H1 (cell line): ENCODE measurements around the gene OR6C3. TPM values are rescaled to one million over a fixed set of nuclear protein-coding genes. Genes with fewer than 3 reads are reported as not detected.

Experiments
- CTCF ChIA-PET: fragments of 300-600 bp; sonication (Branson Sonifier 250); formaldehyde crosslinking; loops from one replicate; lab custom pipeline; 2021; ENCODE audit not compliant: partially characterized antibody; lab: Charles Lee
- POLR2A ChIA-PET: fragments of 300-600 bp; sonication (Branson Sonifier 250); formaldehyde crosslinking; loops from one replicate; lab custom pipeline; 2021; ENCODE audit warnings: inconsistent platforms; ENCODE audit not compliant: partially characterized antibody; lab: Charles Lee
- DNase-seq, 2 experiments: peaks; one replicate each; pipeline versions ENCODE4 v3.0.0 to v3.0.0-alpha.2; 2010 to 2022; ENCODE audit warnings: low spot score in 2 of 2, low read depth in 1 of 2, mixed read lengths in 1 of 2
- FAIRE-seq: peaks from 2 replicates; lab custom pipeline; 2011; peaks lifted over from hg19 to GRCh38; lab: Jason Lieb, UNC
- H2AFZ ChIP-seq: 2 replicates; pipeline ENCODE4 v1.8.1; 2012; ENCODE audit warnings: low read length, inconsistent platforms
- H2AK5ac ChIP-seq: 2 replicates; pipeline ENCODE4 v1.6.1; 2013; ENCODE audit warnings: low read depth, low read length
- H2BK120ac ChIP-seq: replicated peaks from 2 replicates; pipeline ENCODE3; 2013; ENCODE audit warnings: low read depth, low read length, inconsistent platforms
- H2BK12ac ChIP-seq: 2 replicates; pipeline ENCODE4 v1.6.1; 2013; ENCODE audit warnings: low read depth, low read length
- H2BK15ac ChIP-seq: 2 replicates; pipeline ENCODE4 v1.6.1; 2013; ENCODE audit warnings: low read length
- H2BK20ac ChIP-seq: 2 replicates; pipeline ENCODE4 v1.6.1; 2013; ENCODE audit warnings: low read length
- H2BK5ac ChIP-seq: 2 replicates; pipeline ENCODE4 v1.6.1; 2013; ENCODE audit warnings: low read depth, low read length
- H3K14ac ChIP-seq: 2 replicates; pipeline ENCODE4 v1.6.1; 2013; ENCODE audit warnings: inconsistent platforms; ENCODE audit not compliant: insufficient read length
- H3K18ac ChIP-seq: 2 replicates; pipeline ENCODE4 v1.6.1; 2013; ENCODE audit warnings: low read length; ENCODE audit errors: extremely low read depth
- H3K23ac ChIP-seq: 2 replicates; pipeline ENCODE4 v1.6.1; 2013; ENCODE audit warnings: inconsistent platforms; ENCODE audit not compliant: insufficient read length
- H3K23me2 ChIP-seq: 2 replicates; pipeline ENCODE4 v1.6.1; 2013; ENCODE audit warnings: low read depth, low read length
- H3K27ac ChIP-seq: 2 replicates; pipeline ENCODE4 v1.6.1; 2011; ENCODE audit warnings: low read depth, low read length, inconsistent platforms
- H3K27me3 ChIP-seq, 4 experiments: replicated peaks in 1 of 4; 1 replicate in 1 of 4; 2 replicates in 3 of 4; pipeline versions ENCODE4 v1.6.1 to v1.8.1; 2011 to 2013; ENCODE audit warnings: low read length in 3 of 4, mild to moderate bottlenecking in 3 of 4, inconsistent platforms in 2 of 4, mixed read lengths in 2 of 4, moderate library complexity in 1 of 4; ENCODE audit not compliant: control insufficient read depth in 3 of 4, insufficient read depth in 3 of 4; ENCODE audit errors: extremely low read depth in 1 of 4
- H3K36me3 ChIP-seq, 4 experiments: 2 replicates each; pipeline versions ENCODE4 v1.6.1 to v1.8.1; 2011 to 2013; ENCODE audit warnings: mild to moderate bottlenecking in 4 of 4, low read length in 3 of 4, moderate library complexity in 2 of 4, control low read depth in 1 of 4, inconsistent platforms in 1 of 4; ENCODE audit not compliant: insufficient read depth in 4 of 4, control insufficient read depth in 2 of 4
- H3K4ac ChIP-seq: replicated peaks from 2 replicates; pipeline ENCODE3; 2013; ENCODE audit warnings: low read length, low read depth, mixed read lengths, inconsistent platforms; ENCODE audit not compliant: insufficient read length
- H3K4me1 ChIP-seq, 4 experiments: replicated peaks in 1 of 4; 1 replicate in 1 of 4; 2 replicates in 3 of 4; pipeline versions ENCODE4 v1.6.1 to v1.8.1; 2011 to 2013; ENCODE audit warnings: low read length in 3 of 4, inconsistent platforms in 2 of 4, mixed read lengths in 1 of 4; ENCODE audit not compliant: insufficient read depth in 4 of 4, control insufficient read depth in 3 of 4
- H3K4me2 ChIP-seq, 2 experiments: 2 replicates each; pipeline versions ENCODE4 v1.6.1 to v1.8.1; 2011 to 2013; ENCODE audit warnings: low read depth in 2 of 2, low read length in 2 of 2, control low read depth in 1 of 2, inconsistent platforms in 1 of 2, mild to moderate bottlenecking in 1 of 2; ENCODE audit not compliant: insufficient read depth in 1 of 2
- H3K4me3 ChIP-seq, 4 experiments: fragments of 200-600, 300-600 bp in 1 of 4; sonication (generic), shearing (Covaris generic), sonication (Bioruptor Twin) in 1 of 4; 2 replicates each; pipeline versions ENCODE4 v1.5.1 to v1.8.1; 2011 to 2016; ENCODE audit warnings: low read length in 4 of 4, low read depth in 3 of 4, control low read depth in 2 of 4, inconsistent platforms in 2 of 4, mild to moderate bottlenecking in 2 of 4, mixed read lengths in 1 of 4, moderate library complexity in 1 of 4; ENCODE audit not compliant: insufficient read depth in 2 of 4; ENCODE audit errors: extremely low read depth in 1 of 4
- H3K56ac ChIP-seq: replicated peaks from 2 replicates; pipeline ENCODE3; 2013; ENCODE audit warnings: low read depth, mild to moderate bottlenecking, mixed read lengths, low read length, inconsistent platforms; ENCODE audit not compliant: insufficient read length
- H3K79me1 ChIP-seq: 2 replicates; pipeline ENCODE4 v1.6.1; 2013; ENCODE audit warnings: low read depth, low read length, control low read depth
- H3K79me2 ChIP-seq, 2 experiments: 2 replicates each; pipeline versions ENCODE4 v1.6.1 to v1.8.1; 2012 to 2013; ENCODE audit warnings: low read length in 2 of 2, mild to moderate bottlenecking in 2 of 2, inconsistent platforms in 1 of 2; ENCODE audit not compliant: insufficient read depth in 2 of 2, control insufficient read depth in 1 of 2
- H3K9ac ChIP-seq, 4 experiments: replicated peaks in 1 of 4; 1 replicate in 1 of 4; 2 replicates in 3 of 4; pipeline versions ENCODE4 v1.6.1 to v1.8.1; 2011 to 2013; ENCODE audit warnings: low read depth in 3 of 4, low read length in 3 of 4, control low read depth in 2 of 4, mild to moderate bottlenecking in 2 of 4, moderate library complexity in 2 of 4, inconsistent platforms in 1 of 4; ENCODE audit errors: extremely low read depth in 1 of 4
- H3K9me3 ChIP-seq, 2 experiments: 2 replicates each; pipeline versions ENCODE4 v1.6.1 to v1.8.1; 2012 to 2013; ENCODE audit warnings: mild to moderate bottlenecking in 2 of 2, moderate library complexity in 2 of 2, control low read depth in 1 of 2, inconsistent platforms in 1 of 2, low read depth in 1 of 2, low read length in 1 of 2, mixed read lengths in 1 of 2; ENCODE audit not compliant: insufficient read depth in 2 of 2
- H4K20me1 ChIP-seq, 2 experiments: replicated peaks in 1 of 2; 2 replicates each; pipeline versions ENCODE3 to v1.8.1; 2011 to 2013; ENCODE audit warnings: inconsistent platforms in 2 of 2, low read length in 2 of 2, mild to moderate bottlenecking in 1 of 2; ENCODE audit not compliant: insufficient read depth in 2 of 2, control insufficient read depth in 1 of 2
- H4K5ac ChIP-seq: 2 replicates; pipeline ENCODE4 v1.6.1; 2013; ENCODE audit warnings: low read length, low read depth, mixed read lengths, inconsistent platforms; ENCODE audit not compliant: insufficient read length
- H4K8ac ChIP-seq: 2 replicates; pipeline ENCODE4 v1.8.0; 2013; ENCODE audit warnings: mild to moderate bottlenecking, moderate library complexity, low read length, inconsistent platforms; ENCODE audit not compliant: insufficient read depth; ENCODE audit errors: extremely low read depth
- H4K91ac ChIP-seq: replicated peaks from 2 replicates; pipeline ENCODE3; 2013; ENCODE audit warnings: low read length, mixed read lengths, inconsistent platforms; ENCODE audit not compliant: insufficient read length
- ATF2 ChIP-seq: IDR thresholded peaks from 2 replicates; pipeline ENCODE4 v1.6.1; 2012; ENCODE audit warnings: low read length, inconsistent platforms
- BACH1 ChIP-seq: IDR thresholded peaks from 2 replicates; pipeline ENCODE4 v1.6.1; 2012; ENCODE audit warnings: low read length, improper control_type of control experiment
- BCL11A ChIP-seq, 2 experiments: IDR thresholded peaks; one replicate each; pipeline ENCODE4 v1.6.1; 2011; ENCODE audit warnings: low read depth in 2 of 2, low read length in 2 of 2, mild to moderate bottlenecking in 2 of 2
- CTBP2 ChIP-seq: IDR thresholded peaks from 2 replicates; pipeline ENCODE4 v1.7.0; 2011; ENCODE audit warnings: borderline replicate concordance, mild to moderate bottlenecking, moderate library complexity, mixed read lengths, low read length; ENCODE audit not compliant: insufficient read depth, insufficient read length
- GABPA ChIP-seq: IDR thresholded peaks from 2 replicates; pipeline ENCODE4 v1.6.1; 2011; ENCODE audit warnings: mild to moderate bottlenecking, low read length, moderate library complexity, borderline replicate concordance; ENCODE audit not compliant: insufficient read depth
- JUN ChIP-seq: IDR thresholded peaks from 2 replicates; pipeline ENCODE4 v1.6.1; 2011; ENCODE audit warnings: low read depth, mild to moderate bottlenecking, improper control_type of control experiment, low read length
- KDM1A ChIP-seq: fragments of 200-600, 300-600 bp; sonication (generic); IDR thresholded peaks from 2 replicates; pipeline ENCODE4 v1.7.1; 2016; ENCODE audit warnings: mild to moderate bottlenecking, low read length, borderline replicate concordance
- POLR2A ChIP-seq, 2 experiments: IDR thresholded peaks; 1 replicate in 1 of 2; 2 replicates in 1 of 2; pipeline ENCODE4 v1.6.1; 2011; ENCODE audit warnings: low read depth in 2 of 2, low read length in 2 of 2, mild to moderate bottlenecking in 2 of 2; ENCODE audit errors: control extremely low read depth in 1 of 2
- POU5F1 ChIP-seq: IDR thresholded peaks from 2 replicates; pipeline ENCODE4 v1.6.1; 2011; ENCODE audit warnings: low read depth, mild to moderate bottlenecking, low read length, moderate library complexity
- RAD21 ChIP-seq, 2 experiments: IDR thresholded peaks in 1 of 2; conservative IDR thresholded peaks in 1 of 2; 2 replicates each; pipeline ENCODE4 v1.6.1; 2011; ENCODE audit warnings: low read depth in 2 of 2, low read length in 2 of 2, improper control_type of control experiment in 1 of 2, inconsistent platforms in 1 of 2, mild to moderate bottlenecking in 1 of 2, moderate library complexity in 1 of 2
- SIN3A ChIP-seq, 2 experiments: IDR thresholded peaks in 1 of 2; conservative IDR thresholded peaks in 1 of 2; 2 replicates each; pipeline ENCODE4 v1.6.1; 2011 to 2012; ENCODE audit warnings: low read length in 2 of 2, improper control_type of control experiment in 1 of 2, low read depth in 1 of 2, mild to moderate bottlenecking in 1 of 2
- SIX5 ChIP-seq: IDR thresholded peaks from 2 replicates; pipeline ENCODE4 v1.6.1; 2011; ENCODE audit warnings: mild to moderate bottlenecking, low read depth, low read length
- WGBS, 2 experiments: shearing (Covaris generic) in 1 of 2; methylation state at CpG; one replicate each; pipeline versions ENCODE4 v1.1.6 to v1.1.7; 2013 to 2015; ENCODE audit warnings: low lambda C conversion rate in 2 of 2, mixed read lengths in 2 of 2, inconsistent platforms in 1 of 2, low coverage in 1 of 2, missing lambda C conversion rate in 1 of 2; ENCODE audit not compliant: insufficient replicate concordance in 2 of 2, insufficient coverage in 1 of 2, insufficient read length in 1 of 2; ENCODE audit errors: extremely low coverage in 1 of 2, missing lambda C conversion rate in 1 of 2; 5-methylcytosine and 5-hydroxymethylcytosine counted together
- polyA plus RNA-seq, 7 experiments: library from polyadenylated mRNA; depleted of rRNA in 3 of 7; stranded (reverse) in 5 of 7; unstranded in 2 of 7; fragments of >200 nt in 5 of 7; fragments of 200-250 nt in 2 of 7; gene quantifications; 1 replicate in 5 of 7; 2 replicates in 1 of 7; 4 replicates in 1 of 7; pipeline versions ENCODE4 v1.2.1 to v1.2.3, GENCODE V29; 2011 to 2013; ENCODE audit warnings: missing spikeins in 2 of 7, mixed read lengths in 2 of 7
- total RNA-seq: library from RNA; stranded (reverse); fragmentation: NEBNext Ultra II Directional; extraction: Animal tissue kit (Norgen Biotek cat#: 25700); gene quantifications from 2 replicates; pipeline ENCODE4 v1.2.1, GENCODE V29; 2021

The OR6C3 gene
- total and polyA plus RNA-seq, 2 of the 8 experiments (the other 6 are each of a cell fraction or from before 2014, with no cell fraction given), result not detected

GRCh38 chr12:55296469-55296868 is 34.1 kb upstream of the OR6C3 start, which contains the start of gene OR6C6:
Gene OR6C6 (minus strand): TSS chr12:55296569. CDS start chr12:55295232, 1,337 bp downstream.
- no peaks in the 10 kb centered on the region for H3K9me3 ChIP-seq
- no peaks in the 10 kb centered on the region for H3K27me3 ChIP-seq
- CTCF ChIA-PET, result no interaction called here
- H3K27ac ChIP-seq, result no peak within 1 kb of the TSS
- peak within 1 kb of the TSS in 1 of 4 experiments; percentile 8; a peak in 1 of 7 replicates for H3K9ac ChIP-seq
- no peak within 1 kb of the TSS for H4K5ac ChIP-seq
- H3K4me2 ChIP-seq, result no peak within 1 kb of the TSS
- H3K36me3 ChIP-seq, result no peaks in the 10 kb centered on the region
- no peak within 1 kb of the TSS for H2BK20ac ChIP-seq
- H3K23ac ChIP-seq, result no peak within 1 kb of the TSS
- H3K4me3 ChIP-seq, result no peak within 1 kb of the TSS
- H2BK5ac ChIP-seq, result no peak within 1 kb of the TSS
- POLR2A ChIA-PET, result no interaction called here
- no peak within 1 kb of the TSS for H2BK12ac ChIP-seq
- H3K18ac ChIP-seq, result no peak within 1 kb of the TSS
- no peak within 1 kb of the TSS for H3K56ac ChIP-seq
- no peak within 1 kb of the TSS for H4K8ac ChIP-seq
- H2AK5ac ChIP-seq, result no peak within 1 kb of the TSS
- H3K23me2 ChIP-seq, result no peaks in the 10 kb centered on the region
- no peaks in the 10 kb centered on the region for H3K4me1 ChIP-seq
- H2AFZ ChIP-seq, result no peak within 1 kb of the TSS
- no peak within 1 kb of the TSS for H3K4ac ChIP-seq
- H2BK15ac ChIP-seq, result no peak within 1 kb of the TSS
- H3K14ac ChIP-seq, result no peak within 1 kb of the TSS
- WGBS, 2 experiments, result 97% methylated on average over 2 of the region's 2 CpGs; no CpG with 5 or more reads in 1 of the 2 experiments
- no peak within 1 kb of the TSS for H2BK120ac ChIP-seq
- DNase-seq, result no peak
- no peaks in the 10 kb centered on the region for H3K79me2 ChIP-seq
- no peaks in the 10 kb centered on the region for H3K79me1 ChIP-seq
- no peak within 1 kb of the TSS for H4K91ac ChIP-seq
- no peak for FAIRE-seq
- H4K20me1 ChIP-seq, result no peaks in the 10 kb centered on the region
- no peak for TF ChIP-seq JUN
- TF ChIP-seq KDM1A, result no peak
- TF ChIP-seq CTBP2, result no peak
- TF ChIP-seq RAD21 (IDR thresholded peaks at IDR 0.05 in 1 of 2, conservative IDR thresholded peaks at IDR 0.05 in 1 of 2; ENCODE audit: low read depth in 2 of 2, low read length in 2 of 2), result no peak
- TF ChIP-seq SIX5, result no peak
- TF ChIP-seq BCL11A (IDR thresholded peaks at IDR 0.05; ENCODE audit: low read depth in 2 of 2, low read length in 2 of 2), result no peak
- TF ChIP-seq SIN3A (conservative IDR thresholded peaks at IDR 0.05 in 1 of 2, IDR thresholded peaks at IDR 0.05 in 1 of 2; ENCODE audit: low read depth in 1 of 2, low read length in 2 of 2), result no peak
- TF ChIP-seq BACH1, result no peak
- no peak for TF ChIP-seq ATF2
- no peak for TF ChIP-seq POLR2A (IDR thresholded peaks at IDR 0.05; ENCODE audit: control extremely low read depth in 1 of 2, low read depth in 2 of 2, low read length in 2 of 2)
- no peak for TF ChIP-seq GABPA
- no peak for TF ChIP-seq POU5F1
